HG02759 (cell line): ENCODE results near the gene OR9Q2.
"Not testable (repeated sequence)": the region's sequence is repeated elsewhere in the genome, so short reads cannot be mapped to it uniquely, and the experiment has no call there.

Experiments used
- ATAC-seq: cut with Tn5 transposase; IDR thresholded peaks from one replicate; pipeline ENCODE4 v1.9.1; 2021; ENCODE audit warnings: mild to moderate bottlenecking, moderate library complexity; ENCODE audit not compliant: unreplicated experiment

OR9Q2 gene, protein sequence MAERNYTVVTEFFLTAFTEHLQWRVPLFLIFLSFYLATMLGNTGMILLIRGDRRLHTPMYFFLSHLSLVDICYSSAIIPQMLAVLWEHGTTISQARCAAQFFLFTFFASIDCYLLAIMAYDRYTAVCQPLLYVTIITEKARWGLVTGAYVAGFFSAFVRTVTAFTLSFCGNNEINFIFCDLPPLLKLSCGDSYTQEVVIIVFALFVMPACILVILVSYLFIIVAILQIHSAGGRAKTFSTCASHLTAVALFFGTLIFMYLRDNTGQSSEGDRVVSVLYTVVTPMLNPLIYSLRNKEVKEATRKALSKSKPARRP

DNA sequence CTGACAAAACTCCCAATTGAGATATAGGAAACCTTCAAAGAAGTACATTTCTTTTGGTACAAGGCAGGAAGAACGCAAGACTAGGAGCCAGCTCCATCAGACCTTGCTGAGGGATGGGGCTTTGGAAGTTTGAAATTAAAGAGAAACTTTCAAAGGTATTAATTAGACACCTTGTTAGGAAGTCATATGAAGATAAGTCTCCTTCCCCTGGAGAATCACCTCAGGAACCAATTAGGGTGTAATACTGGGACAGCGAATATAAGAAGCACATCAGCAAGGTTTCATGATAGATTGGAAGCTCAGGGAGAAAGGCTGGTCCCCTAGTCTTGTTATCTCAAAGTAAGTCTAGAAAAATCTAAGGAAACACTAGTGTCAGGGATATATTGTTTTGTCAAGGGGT lies at the start of gene OR9Q2:
TSS of gene OR9Q2 (plus strand) at position 301 of the 400 bp plus-strand sequence. CDS start 1,421 bp downstream, outside the sequence.
- ATAC-seq = no peak

DNA sequence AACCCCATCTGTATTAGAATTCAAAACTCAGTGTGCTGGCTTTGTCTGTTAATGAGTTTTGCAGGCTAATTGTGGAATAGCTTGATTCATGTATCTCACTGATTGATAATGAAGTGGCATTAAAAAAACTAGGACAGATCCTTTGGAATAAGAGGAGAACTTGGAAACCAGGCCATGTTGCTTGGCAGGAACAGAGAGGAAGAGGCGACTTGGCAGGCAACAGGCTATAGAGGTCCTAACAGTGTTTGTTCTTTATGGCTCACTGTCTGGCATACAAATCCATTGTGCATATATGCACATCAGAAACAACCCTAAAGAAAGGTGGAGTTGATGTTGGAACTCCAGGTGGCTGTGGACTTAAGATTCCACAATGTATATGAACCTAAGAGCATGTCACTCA lies 46.1 kb upstream of the OR9Q2 start:
- ATAC-seq = no peak

DNA sequence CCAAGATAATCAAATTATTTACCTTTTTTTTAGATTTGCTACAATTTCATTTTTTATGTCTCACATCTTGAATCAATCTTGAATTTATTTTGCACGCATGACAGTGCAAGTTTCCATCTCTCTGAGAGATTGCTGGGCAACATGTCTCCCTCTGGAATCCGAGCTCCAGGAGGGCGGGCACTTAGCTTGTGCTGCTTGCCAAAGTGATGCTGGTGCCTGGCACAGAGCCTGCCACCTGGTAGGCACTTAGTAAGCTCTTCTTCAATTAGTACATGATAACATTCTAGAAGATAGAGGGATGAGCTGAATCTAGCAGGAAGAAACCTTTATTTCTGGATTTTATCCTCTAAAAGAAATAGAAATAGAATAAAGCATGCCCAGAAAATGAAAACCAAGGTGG lies 36.1 kb upstream of the OR9Q2 start:
- ATAC-seq = no peak

DNA sequence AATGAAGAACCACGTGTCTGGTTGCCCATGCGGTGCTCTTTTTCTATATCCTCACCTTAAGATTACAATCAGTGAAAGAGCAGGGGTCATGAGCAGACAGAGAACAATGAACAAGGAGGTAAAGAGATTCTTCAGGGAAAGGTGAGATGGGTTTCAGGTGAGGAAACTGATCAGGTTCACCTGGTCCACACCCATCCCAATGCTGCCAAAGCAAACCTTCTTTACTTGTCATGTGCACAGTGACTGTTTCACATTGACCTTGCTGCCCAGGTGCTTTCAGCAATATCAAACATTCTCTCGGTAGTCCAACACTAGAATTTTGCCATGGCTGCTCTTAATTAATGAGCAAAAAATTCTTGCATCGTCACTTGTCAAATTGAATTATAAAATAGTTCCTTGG lies 24.5 kb upstream of the OR9Q2 start:
- no peak for ATAC-seq

DNA sequence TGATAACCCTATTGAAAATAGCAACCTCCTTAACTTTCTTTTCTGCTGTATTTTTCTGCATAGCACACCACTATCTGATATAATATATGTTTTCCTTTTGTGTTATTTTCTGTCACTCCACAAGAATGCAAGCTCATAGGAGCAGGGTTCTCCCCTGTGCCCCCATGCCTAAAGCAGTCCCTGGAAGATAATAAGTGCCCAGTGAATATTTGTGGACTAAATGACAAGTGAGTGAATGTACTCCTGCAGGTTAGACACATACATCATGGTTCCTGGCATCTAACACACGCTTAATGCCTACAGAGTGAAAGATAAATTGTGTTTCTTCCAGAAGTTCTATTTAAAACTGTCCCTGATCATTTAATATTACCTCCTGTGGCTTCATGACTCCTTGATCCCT lies 23.9 kb upstream of the OR9Q2 start:
- no peak for ATAC-seq

DNA sequence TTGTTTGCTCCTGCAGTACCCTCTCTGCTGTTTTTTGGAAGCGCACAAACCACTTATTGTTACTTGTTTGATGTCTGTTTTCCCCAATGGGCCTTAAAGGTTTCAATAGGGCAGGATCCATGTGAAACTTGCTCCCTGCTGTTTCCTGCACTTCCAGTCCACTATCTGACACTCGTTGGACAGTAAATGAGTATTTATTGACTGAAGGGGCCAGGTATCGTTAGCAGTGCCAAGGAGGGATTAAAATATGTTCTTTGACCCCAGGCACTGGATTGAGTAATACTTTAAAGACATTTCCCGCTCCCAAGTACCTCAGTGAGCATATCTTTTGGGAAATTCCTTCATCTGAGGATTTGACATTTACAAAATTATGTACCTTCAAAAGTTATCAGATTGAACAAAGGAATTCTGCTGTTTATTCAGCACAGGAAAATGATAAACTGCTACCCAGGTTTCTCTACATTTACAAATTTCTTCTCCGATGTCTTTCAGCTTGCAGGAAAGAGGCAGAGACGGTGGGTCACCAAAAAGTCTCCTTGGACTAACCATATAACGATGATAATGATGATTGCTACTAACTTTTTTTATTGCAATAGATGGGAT lies 23.3 kb upstream of the OR9Q2 start:
- no peak for ATAC-seq

DNA sequence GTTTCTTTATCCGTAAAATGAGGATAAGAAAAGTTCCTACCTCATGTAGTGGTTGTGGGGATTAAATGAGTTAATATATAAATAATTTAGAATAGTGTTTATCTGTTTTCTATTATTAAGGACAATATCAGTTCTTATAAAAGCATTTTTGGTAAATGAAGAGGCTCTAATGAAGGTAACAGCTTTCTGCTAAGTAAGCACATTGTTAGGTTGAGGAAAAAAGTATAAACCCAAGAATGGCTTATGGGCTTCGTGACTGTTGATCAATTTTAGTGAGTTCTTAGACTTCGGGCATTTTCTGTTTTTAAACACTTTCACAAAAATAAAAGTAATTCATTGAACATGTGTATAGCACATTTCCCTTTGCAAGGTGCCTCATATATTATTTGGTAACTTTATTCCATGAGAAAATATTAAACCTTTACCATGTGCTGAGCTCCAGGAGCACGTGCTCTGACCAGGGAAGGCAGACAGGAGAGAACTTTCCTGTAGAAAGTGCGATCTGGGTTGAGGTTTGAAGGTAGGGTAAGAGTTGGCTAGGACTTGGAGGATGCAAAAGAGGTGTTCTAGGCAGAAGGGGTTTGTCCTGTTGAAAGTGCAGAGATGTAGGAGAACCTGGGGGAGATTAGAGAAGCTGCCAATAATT lies 11.3 kb upstream of the OR9Q2 start:
- ATAC-seq = no peak

DNA sequence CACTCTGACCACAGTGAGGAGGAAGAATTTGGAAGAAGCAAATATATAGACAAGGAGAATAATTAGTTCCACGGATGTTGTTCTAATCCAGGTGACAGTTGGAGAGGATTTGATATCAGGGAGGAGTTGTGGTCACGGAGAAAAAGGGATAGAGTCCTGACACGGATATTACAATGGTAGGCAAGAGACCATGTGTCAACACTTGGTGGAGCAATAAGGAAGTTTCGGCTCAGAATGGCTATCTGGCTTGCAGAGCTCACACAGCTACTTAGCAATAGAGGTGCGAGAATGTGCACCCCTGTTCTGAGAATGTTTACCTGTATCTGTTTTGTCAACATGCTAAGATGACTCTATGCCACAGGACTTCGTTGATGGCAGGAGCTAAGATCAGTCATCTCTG lies 10.4 kb upstream of the OR9Q2 start:
- ATAC-seq = no peak

DNA sequence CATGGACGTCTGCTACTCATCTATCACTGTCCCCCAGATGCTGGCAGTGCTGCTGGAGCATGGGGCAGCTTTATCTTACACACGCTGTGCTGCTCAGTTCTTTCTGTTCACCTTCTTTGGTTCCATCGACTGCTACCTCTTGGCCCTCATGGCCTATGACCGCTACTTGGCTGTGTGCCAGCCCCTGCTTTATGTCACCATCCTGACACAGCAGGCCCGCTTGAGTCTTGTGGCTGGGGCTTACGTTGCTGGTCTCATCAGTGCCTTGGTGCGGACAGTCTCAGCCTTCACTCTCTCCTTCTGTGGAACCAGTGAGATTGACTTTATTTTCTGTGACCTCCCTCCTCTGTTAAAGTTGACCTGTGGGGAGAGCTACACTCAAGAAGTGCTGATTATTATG lies 9.2 kb upstream of the OR9Q2 start:
- ATAC-seq = no peak

DNA sequence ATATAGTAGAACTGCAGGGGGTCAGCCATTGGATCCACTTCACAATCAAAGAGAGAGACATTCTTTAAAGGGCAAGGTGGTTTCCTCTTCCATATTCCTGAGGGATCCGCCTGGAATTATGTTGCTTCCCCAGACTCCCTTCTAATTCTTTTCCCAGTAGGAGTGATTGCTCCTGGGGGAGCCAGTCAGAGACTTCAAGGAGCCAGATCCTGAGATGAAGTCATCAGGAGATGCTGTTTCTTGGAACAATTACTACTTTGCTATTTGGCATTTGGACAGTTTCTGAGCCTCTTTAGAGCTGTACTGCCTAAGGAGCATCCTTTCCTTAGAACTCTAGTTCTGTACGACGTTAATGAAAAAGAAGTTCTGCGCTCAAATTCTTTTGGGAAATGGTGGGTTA lies 1.9 kb upstream of the OR9Q2 start:
- ATAC-seq = no peak

DNA sequence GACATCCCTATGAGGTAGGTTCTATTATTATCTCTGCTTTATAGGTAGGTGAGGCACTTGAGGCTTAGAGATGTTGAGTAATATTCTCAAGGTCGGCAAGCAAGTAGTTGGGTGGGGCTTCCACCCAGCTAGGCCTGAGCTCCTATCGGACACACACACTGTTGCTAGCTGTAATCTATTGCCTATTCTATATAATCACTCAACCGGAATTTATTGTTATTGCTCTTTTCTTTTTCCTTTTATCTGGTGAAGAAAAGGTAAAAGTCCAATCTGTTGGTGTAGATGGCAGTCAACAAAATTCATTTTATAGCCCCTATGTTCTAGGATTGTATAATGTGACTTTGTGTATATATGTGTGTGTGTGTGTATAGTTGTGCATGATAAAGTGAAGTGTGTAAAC lies 3.4 kb downstream of the OR9Q2 start:
- ATAC-seq = no peak

DNA sequence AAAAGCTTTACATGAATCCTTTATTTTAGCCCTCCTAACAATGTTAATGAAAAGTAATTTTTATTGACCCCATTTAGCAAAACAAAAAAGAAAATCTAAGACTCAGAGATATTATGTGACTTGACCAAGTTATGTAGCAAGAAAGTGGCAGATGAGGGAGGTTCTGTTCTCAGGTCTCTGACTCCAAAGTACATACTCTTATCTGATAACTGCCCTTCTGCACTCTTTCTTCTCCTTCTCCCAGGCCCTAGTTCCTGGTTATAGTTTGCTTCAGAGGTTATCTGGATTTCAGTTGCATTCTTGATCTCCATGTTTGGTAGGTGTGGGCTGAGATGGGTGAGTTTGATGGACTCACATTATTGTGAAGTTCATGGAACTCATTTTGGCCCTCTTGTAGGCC lies 4.5 kb downstream of the OR9Q2 start:
- no peak for ATAC-seq

DNA sequence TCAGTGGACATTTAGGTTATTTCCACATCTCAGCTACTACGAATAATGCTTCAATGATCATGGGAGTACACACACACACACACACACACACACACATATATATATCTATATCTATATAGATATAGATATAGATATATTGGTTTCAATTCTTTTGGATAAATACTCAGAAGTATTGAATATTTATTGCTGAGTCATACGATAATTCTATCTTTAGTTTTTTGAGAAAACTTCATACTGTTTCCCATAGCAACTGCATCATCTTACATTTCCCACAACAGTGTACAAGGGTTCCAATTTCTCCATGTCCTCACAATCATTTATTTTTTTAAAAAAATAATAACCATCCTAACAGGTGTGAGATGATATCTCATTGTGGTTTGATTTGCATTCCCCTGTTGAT lies 7.1 kb downstream of the OR9Q2 start:
- no peak for ATAC-seq

DNA sequence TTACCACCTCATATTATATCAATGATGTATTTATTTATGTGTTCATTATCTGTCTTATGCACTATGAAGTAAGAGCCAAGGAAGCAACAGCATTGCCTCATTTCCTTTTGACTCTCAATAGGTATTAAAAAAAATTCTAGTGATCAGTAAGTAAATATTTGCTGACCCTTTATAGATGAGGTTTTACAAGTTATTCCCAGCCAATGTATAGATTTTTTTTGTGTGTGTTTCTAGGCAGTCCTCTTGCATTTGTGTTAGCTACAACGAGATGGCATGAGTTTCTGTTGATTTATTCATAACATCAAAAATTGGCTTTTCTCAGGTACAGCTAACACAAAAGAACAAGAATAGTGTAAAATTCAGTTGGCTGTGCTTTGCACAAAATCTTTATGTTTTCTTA lies 10.4 kb downstream of the OR9Q2 start:
- ATAC-seq = no peak

DNA sequence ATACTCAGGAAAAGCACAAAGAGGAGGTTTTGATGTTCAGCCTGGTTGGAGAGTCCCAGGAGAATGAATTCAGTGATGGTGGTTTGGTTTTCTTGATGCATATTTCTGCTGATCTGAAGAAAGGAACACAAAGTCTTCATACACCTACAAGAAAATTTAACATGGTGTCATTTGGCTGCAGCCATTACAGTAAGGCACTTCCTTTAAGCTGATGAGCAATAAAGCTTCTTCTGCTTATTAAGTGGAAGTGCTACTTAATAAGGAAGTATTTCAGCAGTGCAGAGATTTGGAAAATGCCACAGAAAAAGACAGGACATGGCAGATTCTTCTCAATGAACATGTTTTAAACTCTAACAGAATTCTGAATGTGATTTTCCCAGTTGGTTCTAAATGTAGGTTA lies 15.2 kb downstream of the OR9Q2 start, which contains the start of gene OR1S2:
TSS of gene OR1S2 (minus strand) at position 101 of the 400 bp plus-strand sequence. CDS start at position 101, 0 bp downstream.
- ATAC-seq = no peak

DNA sequence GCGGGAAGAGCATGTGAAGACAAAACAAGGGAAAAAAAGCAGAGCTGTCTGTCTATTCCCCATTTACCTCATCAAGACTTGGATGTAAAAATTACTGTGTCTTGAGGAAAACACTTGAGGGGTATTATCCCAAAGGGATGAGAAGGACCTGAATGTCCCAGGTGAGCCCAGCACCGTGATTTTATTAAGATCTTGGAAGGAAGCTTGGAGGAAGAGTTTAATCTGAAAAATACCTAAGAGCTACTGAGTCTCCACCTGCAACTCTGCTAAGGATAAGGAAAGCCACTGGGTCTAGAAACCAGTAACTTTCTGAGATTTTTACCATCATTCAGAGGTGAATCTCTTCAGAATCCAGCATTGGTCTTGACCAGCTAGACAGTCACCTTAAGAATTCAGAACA lies 23.6 kb downstream of the OR9Q2 start, which contains the start of gene OR1S1:
TSS of gene OR1S1 (plus strand) at position 301 of the 400 bp plus-strand sequence.
- not testable (repeated sequence) for ATAC-seq

DNA sequence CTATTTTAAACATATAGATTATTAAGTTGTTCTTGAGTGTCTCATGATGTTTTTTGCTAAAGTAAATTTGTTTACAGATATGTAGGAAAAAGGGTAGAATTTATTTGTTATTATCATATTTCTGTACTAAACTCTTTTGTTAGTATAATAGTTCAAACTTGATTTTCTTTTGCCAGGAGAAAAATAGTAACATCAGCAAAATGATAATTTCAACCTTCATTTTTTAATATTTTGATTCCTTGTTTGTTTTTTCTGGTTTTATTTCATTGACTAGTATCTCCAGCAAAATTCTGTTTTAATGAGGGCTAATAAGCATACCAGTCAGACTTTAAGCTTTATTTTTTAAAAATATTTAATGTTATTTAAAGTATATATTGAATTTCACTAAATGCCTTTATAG lies 27.6 kb downstream of the OR9Q2 start:
- ATAC-seq = no peak

DNA sequence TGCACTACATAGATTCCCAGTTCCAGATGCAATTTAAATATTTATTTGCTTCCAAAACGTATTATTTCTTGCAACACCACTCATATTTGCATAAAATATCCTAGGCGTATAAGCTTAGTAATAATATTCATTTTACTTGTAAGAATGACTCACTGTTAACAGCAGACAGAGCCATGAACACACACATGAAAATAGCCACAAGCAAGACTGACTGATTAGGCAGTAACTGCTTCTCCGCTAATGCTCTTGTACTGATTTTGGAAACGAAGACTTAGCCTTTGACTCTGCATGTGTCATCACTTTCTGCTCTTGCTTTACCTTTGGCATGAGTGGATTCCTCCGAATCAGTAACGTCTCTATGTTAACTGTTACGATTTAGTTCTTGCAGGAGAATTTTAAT lies 33.9 kb downstream of the OR9Q2 start:
- no peak for ATAC-seq

DNA sequence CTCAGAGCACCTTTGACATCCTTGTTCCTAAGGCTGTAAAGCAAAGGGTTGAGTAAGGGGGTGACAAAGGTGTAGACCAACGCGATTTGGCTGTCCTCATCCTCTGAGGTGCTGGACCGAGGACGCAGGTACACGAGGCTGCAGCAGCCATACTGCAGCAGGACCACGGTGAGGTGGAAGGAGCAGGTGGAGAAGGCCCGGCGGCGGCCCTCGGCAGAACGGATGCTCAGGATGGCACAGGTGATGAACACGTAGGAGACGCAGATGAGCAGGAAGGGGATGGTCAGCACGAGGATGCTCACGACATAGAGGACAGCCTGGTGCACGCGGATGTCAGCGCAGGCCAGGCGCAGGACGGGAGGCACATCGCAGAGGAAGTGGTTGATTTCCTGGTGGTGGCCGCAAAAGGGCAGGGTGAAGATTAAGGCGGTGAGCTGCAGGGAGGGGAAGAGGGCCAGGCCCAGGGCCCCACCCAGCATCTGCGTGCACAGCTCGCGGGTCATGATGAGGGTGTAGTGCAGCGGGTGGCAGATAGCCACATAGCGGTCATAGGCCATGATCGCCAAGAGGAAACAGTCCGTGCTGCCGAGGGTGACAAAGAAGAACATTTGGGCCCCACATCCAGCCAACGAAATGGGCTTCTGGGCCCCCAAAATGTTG lies 39.2 kb downstream of the OR9Q2 start:
- no peak for ATAC-seq
